HG03575 (cell line): ENCODE data around the gene KRTAP10-7.
"Not testable (repeated sequence)": the region's sequence is repeated elsewhere in the genome, so short reads cannot be mapped to it uniquely, and the experiment has no call there.

Source experiments
- ATAC-seq: cut with Tn5 transposase; IDR thresholded peaks from one replicate; pipeline ENCODE4 v1.9.1; 2021; ENCODE audit not compliant: unreplicated experiment, insufficient number of reproducible peaks, low FRiP score; ENCODE audit errors: extremely low read depth

The KRTAP10-7 gene

DNA sequence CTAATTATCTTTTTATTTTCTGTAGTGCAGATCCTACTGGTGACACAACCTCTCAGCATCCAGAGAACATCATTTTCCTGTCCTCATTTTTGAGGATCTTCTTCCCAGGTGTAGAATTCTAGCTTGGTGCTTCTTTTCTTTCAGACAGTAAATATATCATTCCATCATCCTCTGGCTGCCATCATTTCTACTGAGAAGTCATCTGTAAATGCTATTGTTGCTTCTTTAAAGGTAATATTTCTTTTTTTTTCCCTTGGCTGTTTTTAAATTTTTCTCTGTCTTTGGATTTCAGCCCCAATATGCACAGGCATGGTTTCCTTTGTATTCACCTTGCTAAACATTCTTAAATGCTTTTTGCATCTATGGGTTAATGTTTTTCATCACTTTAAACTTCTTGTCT is 23.2 kb downstream of the KRTAP10-7 start:
- ATAC-seq: no peak

GRCh38 chr21:44625756-44626155 is 25.4 kb downstream of the KRTAP10-7 start:
- no peak for ATAC-seq

GRCh38 chr21:44626262-44626661 is 25.9 kb downstream of the KRTAP10-7 start:
- no peak for ATAC-seq

- ATAC-seq: no peak
These were observed 26.3 kb downstream of the KRTAP10-7 start, which contains the start of gene KRTAP10-9 for GRCh38 chr21:44626673-44627143. KRTAP10-9 (plus strand) TSS chr21:44627093; CDS start chr21:44627172, 79 bp downstream.

- ATAC-seq: not testable (repeated sequence)
These were observed 26.9 kb downstream of the KRTAP10-7 start for GRCh38 chr21:44627181-44627822.

DNA sequence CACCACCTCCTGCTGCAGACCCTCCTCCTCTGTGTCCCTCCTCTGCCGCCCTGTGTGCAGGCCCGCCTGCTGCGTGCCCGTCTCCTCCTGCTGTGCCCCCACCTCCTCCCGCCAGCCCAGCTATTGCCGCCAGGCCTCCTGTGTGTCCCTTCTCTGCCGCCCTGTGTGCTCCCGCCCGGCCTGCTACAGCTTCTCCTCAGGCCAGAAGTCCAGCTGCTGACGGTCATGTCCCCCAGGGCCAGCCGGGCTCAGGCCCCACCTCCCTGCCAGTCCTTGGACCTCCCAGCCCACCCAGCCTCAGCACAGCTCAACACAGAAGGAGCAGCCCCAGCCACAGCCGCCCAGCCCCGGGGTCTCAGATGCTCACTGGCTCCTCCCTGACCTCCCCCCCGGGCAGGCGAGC is 27.4 kb downstream of the KRTAP10-7 start:
- not testable (repeated sequence) for ATAC-seq

GRCh38 chr21:44628707-44629391 is 28.5 kb downstream of the KRTAP10-7 start:
- ATAC-seq: no peak

GRCh38 chr21:44630440-44630839 is 30.0 kb downstream of the KRTAP10-7 start:
- no peak for ATAC-seq

DNA sequence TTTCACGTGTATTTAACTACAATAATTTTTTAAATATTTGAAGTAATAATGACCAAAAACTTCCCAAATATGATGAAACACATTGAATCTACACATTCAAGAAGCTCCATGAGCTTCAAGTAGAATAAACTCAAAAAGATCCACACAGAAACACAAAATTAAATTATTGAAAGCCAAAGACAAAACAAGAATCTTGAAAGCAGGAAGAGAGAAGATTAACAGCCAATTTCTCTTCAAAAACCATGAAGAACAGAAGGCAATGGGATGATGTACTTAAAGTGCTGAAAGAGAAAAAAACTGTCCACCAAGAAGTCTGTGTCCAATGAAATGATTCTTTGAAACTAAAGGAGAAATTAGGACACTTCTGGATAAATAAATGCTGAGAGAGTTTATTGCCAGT is 31.7 kb downstream of the KRTAP10-7 start:
- ATAC-seq: no peak

- no peak for ATAC-seq
These were observed 36.0 kb downstream of the KRTAP10-7 start for GRCh38 chr21:44636209-44637017.

- ATAC-seq: no peak
These were observed 36.8 kb downstream of the KRTAP10-7 start, which contains the start of gene KRTAP10-10 for GRCh38 chr21:44637018-44637850. KRTAP10-10 (plus strand) TSS chr21:44637356; CDS start chr21:44637418, 62 bp downstream.

DNA sequence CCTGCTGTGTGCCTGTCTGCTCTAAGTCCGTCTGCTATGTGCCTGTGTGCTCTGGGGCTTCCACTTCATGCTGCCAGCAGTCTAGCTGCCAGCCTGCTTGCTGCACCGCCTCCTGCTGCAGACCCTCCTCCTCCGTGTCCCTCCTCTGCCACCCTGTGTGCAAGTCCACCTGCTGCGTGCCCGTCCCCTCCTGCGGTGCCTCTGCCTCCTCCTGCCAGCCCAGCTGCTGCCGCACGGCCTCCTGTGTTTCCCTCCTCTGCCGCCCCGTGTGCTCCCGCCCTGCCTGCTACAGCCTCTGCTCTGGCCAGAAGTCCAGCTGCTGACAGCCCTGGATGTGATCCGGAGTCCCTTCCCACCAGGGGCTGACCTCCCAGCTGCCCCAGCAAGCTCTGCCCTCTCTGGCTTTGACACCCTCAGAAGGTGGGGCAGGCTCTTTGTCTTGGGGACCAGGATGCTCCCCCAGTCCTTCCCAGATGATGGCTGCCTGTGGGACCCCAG is 37.5 kb downstream of the KRTAP10-7 start:
- ATAC-seq: not testable (repeated sequence)

DNA sequence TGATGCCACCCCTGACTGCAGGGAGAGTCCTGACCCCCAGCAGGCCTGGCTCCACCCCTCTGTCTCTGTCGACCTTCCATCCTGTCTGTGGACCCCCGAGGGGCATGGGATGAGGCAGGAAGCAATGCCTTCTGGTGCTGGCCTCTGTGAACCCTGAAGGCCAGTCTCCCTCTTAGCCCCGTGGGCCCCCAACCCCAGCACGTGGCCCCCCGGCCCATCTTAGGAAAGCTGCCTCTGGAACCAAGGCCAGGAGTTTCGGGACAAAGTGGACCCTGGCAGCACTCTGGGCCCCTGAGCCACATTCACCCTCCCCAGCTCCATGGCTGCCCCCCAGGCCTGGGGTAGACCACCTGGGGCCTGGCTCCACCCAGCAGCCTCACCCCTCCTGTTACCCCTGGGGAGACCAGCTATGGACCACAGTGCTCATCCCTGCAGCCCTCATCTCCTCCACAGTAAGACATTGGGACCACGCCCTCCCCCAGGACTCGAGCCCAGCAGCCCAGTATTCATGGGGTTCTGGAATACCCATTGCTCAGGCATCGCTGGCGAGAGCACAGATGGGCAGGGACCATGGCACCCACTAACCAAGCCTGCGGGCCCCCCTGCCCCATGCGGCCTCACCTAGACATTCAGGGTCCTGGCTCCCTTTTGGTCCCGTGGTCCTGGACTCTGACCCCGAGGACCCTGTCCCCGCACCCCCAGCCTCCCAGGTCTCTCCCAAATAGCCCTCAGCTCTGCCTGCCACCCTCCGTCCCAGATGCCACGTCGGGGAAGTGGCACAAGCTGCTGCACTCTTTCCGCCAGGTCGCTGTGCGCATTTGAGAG is 38.3 kb downstream of the KRTAP10-7 start:
- not testable (repeated sequence) for ATAC-seq

- ATAC-seq: no peak
These were observed 38.9 kb downstream of the KRTAP10-7 start for GRCh38 chr21:44639331-44639655.

DNA sequence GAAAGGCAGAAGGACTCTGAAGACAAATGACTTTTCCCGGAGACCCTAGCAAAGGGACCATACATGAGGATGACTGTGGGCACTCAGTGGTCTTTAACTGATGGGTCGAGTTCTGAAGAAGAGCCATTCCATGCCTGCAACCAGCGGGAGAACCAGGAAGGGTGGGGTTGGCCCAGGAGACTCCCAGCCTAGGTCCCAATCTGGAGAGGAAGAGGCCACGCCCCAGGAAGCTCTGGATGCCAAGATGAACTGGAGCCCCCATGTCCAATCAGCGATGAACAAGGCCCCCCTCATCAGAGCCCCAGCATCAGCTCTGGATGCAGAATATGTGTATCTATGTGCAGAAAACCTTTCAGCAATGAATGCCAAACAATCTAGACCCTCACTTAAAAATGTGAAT is 40.4 kb downstream of the KRTAP10-7 start:
- ATAC-seq: no peak

DNA sequence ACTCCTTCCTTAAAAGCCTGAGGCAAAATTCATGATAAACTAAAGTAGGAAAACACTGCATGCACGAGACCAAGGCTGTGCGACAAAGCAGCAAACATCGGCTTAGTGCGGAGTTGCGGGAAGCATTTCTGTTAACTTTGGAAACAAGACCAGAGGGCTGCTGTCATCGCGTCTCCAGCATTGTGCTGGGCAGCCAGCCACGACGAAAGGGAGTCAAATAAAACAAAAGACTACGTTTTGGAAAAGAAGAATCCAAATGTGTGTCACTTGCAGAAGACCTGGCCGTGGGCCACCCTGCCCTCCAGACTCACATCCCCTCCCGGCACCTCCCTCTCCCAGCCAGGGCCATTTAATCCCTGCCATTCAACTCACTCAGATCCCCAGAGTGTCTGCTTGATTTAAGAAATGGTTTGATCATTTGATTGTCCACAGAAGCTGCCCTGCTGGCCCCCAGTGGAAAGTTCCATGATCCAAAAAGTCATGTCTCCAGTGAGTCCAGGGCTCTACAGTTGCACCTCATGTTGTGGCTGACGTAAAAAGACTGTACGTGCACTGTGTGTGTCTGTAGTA is 43.4 kb downstream of the KRTAP10-7 start:
- ATAC-seq: no peak

GRCh38 chr21:44644878-44645277 is 44.5 kb downstream of the KRTAP10-7 start:
- no peak for ATAC-seq
